Sigmoid colon (tissue), 4 donors: Measurements from ENCODE around the gene WDSUB1.

Source experiments
- CTCF ChIP-seq, 4 experiments: fragments of 450-650 bp in 3 of 4; fragments of 200-600 bp in 1 of 4; IDR thresholded peaks; one replicate each; pipeline ENCODE4 v1.5.1; 2016 to 2019; ENCODE audit warnings: antibody characterized with exemption in 4 of 4, mild to moderate bottlenecking in 3 of 4, moderate library complexity in 2 of 4
- POLR2A ChIP-seq, 2 donors: fragments of 450-650 bp; IDR thresholded peaks; one replicate each; pipeline ENCODE4 v1.6.1; 2016; ENCODE audit warnings: antibody characterized with exemption in 2 of 2, mild to moderate bottlenecking in 2 of 2, moderate library complexity in 2 of 2
- POLR2AphosphoS5 ChIP-seq, 4 donors: sonication (generic); formaldehyde crosslinking; IDR thresholded peaks; one replicate each; pipeline ENCODE4 v1.6.1; 2017; ENCODE audit warnings: antibody characterized with exemption in 4 of 4

- no peak for TF ChIP-seq CTCF (IDR thresholded peaks at IDR 0.05)
- TF ChIP-seq POLR2AphosphoS5 (IDR thresholded peaks at IDR 0.05) = no peak
- no peak for TF ChIP-seq POLR2A (IDR thresholded peaks at IDR 0.05)
Observed at GRCh38 chr2:159300586-159300985, 14.1 kb upstream of the WDSUB1 start.
